Osteoblast (primary cell): ENCODE measurements around the gene HPRT1. TPM values are rescaled to one million over a fixed set of nuclear protein-coding genes. Genes with fewer than 3 reads are reported as not detected.

Source experiments
- DNase-seq: peaks from one replicate; pipeline ENCODE4 v3.0.0; 2011; ENCODE audit warnings: low spot score, mixed read lengths; ENCODE audit not compliant: insufficient read length; ENCODE audit errors: missing footprints
- H2AFZ ChIP-seq: 2 replicates; pipeline ENCODE4 v1.6.0; 2011; ENCODE audit warnings: mild to moderate bottlenecking, low read length
- H3K27ac ChIP-seq: 2 replicates; pipeline ENCODE4 v1.5.1; 2011; ENCODE audit warnings: mild to moderate bottlenecking, low read depth, low read length, moderate library complexity
- H3K27me3 ChIP-seq: 2 replicates; pipeline ENCODE4 v1.6.0; 2012; ENCODE audit warnings: mild to moderate bottlenecking, control low read depth, inconsistent platforms, low read length, moderate library complexity; ENCODE audit not compliant: insufficient read depth
- H3K36me3 ChIP-seq: 2 replicates; pipeline ENCODE4 v1.5.1; 2011; ENCODE audit warnings: mild to moderate bottlenecking, low read length, control low read depth, moderate library complexity; ENCODE audit not compliant: insufficient read depth
- H3K4me1 ChIP-seq: 2 replicates; pipeline ENCODE4 v1.5.1; 2011; ENCODE audit warnings: mild to moderate bottlenecking, low read length, control low read depth, moderate library complexity; ENCODE audit not compliant: insufficient read depth
- H3K4me2 ChIP-seq: 2 replicates; pipeline ENCODE4 v1.6.0; 2011; ENCODE audit warnings: mild to moderate bottlenecking, low read length; ENCODE audit not compliant: insufficient read depth
- H3K4me3 ChIP-seq: fragments of 200-600 bp; sonication (generic); 3 replicates; pipeline ENCODE4 v1.5.1; 2012; ENCODE audit warnings: mild to moderate bottlenecking, low read length, inconsistent platforms; ENCODE audit not compliant: insufficient read depth
- H3K79me2 ChIP-seq: 2 replicates; pipeline ENCODE4 v1.6.0; 2012; ENCODE audit warnings: mild to moderate bottlenecking, low read length, control low read depth, inconsistent platforms; ENCODE audit not compliant: insufficient read depth
- H3K9me3 ChIP-seq: 2 replicates; pipeline ENCODE4 v1.5.1; 2011; ENCODE audit warnings: low read depth, low read length, control low read depth
- H4K20me1 ChIP-seq: 2 replicates; pipeline ENCODE4 v1.6.0; 2012; ENCODE audit warnings: mild to moderate bottlenecking, low read length, control low read depth; ENCODE audit not compliant: insufficient read depth
- CTCF ChIP-seq: IDR thresholded peaks from 2 replicates; pipeline ENCODE4 v1.5.1; 2011; ENCODE audit warnings: mild to moderate bottlenecking, low read depth, low read length, moderate library complexity; ENCODE audit errors: extremely low read depth
- total RNA-seq: library from RNA; depleted of rRNA; stranded (reverse); fragments of >200 nt; gene quantifications from 2 replicates; pipeline ENCODE4 v1.2.3, GENCODE V29; 2012

The HPRT1 gene
- total RNA-seq, 1 donor, result 6.2 TPM

GRCh38 chrX:134480061-134480460 lies 20.1 kb downstream of the HPRT1 start:
- Histone ChIP-seq H2AFZ (no peak overlapping the region), H3K4me2 (no peak overlapping the region), H3K4me1 (no peaks in the 10 kb centered on the region), H3K36me3 (peaks cover 4% of the 10 kb centered on the region), H3K9me3 (no peaks in the 10 kb centered on the region), H3K4me3 (no peak overlapping the region), H3K27me3 (no peaks in the 10 kb centered on the region), H3K27ac (no peak overlapping the region), H4K20me1 (no peaks in the 10 kb centered on the region), H3K79me2 (no peaks in the 10 kb centered on the region)
- TF ChIP-seq CTCF, result no peak
- DNase-seq, result no peak

- DNase-seq, result no peak
- no peak for TF ChIP-seq CTCF
- Histone ChIP-seq H2AFZ (no peak overlapping the region), H4K20me1 (no peaks in the 10 kb centered on the region), H3K27me3 (no peaks in the 10 kb centered on the region), H3K9me3 (no peaks in the 10 kb centered on the region), H3K4me1 (no peaks in the 10 kb centered on the region), H3K79me2 (no peaks in the 10 kb centered on the region), H3K4me3 (no peak overlapping the region), H3K27ac (no peak overlapping the region), H3K4me2 (no peak overlapping the region), H3K36me3 (no peaks in the 10 kb centered on the region)
Measured at GRCh38 chrX:134481339-134481738, 21.4 kb downstream of the HPRT1 start.

- TF ChIP-seq CTCF, result no peak
- Histone ChIP-seq H3K79me2 (no peaks in the 10 kb centered on the region), H2AFZ (no peak overlapping the region), H3K4me3 (no peak overlapping the region), H3K27me3 (no peaks in the 10 kb centered on the region), H3K27ac (no peak overlapping the region), H3K4me2 (no peak overlapping the region), H3K9me3 (no peaks in the 10 kb centered on the region), H4K20me1 (no peaks in the 10 kb centered on the region), H3K36me3 (no peaks in the 10 kb centered on the region), H3K4me1 (no peaks in the 10 kb centered on the region)
- no peak for DNase-seq
Measured at GRCh38 chrX:134482371-134482770, 22.4 kb downstream of the HPRT1 start.

GRCh38 chrX:134484039-134484438 lies 24.1 kb downstream of the HPRT1 start:
- DNase-seq, result no peak
- H3K4me2 ChIP-seq, result no peak overlapping the region
- H3K27me3 ChIP-seq, result no peaks in the 10 kb centered on the region
- H2AFZ ChIP-seq, result no peak overlapping the region
- H4K20me1 ChIP-seq, result no peaks in the 10 kb centered on the region
- H3K36me3 ChIP-seq, result no peaks in the 10 kb centered on the region
- no peak overlapping the region for H3K27ac ChIP-seq
- no peaks in the 10 kb centered on the region for H3K79me2 ChIP-seq
- no peaks in the 10 kb centered on the region for H3K4me1 ChIP-seq
- no peak overlapping the region for H3K4me3 ChIP-seq
- peak; percentile 64 for TF ChIP-seq CTCF
- no peaks in the 10 kb centered on the region for H3K9me3 ChIP-seq
